ENCODE measurements around the gene IL11.

GRCh38 chr19:55419624-55420236 lies 49.5 kb upstream of the IL11 start:
- TF ChIP-seq CTCF (IDR thresholded peaks at IDR 0.05) (no peak), POLR2A (IDR thresholded peaks at IDR 0.05) (no peak)

All from transverse colon (tissue), 3 donors.